ENCODE data around the gene MTERF4. TPM values are rescaled to one million over a fixed set of nuclear protein-coding genes. Genes with fewer than 3 reads are reported as not detected.

MTERF4 gene
- total RNA-seq, 1 donor from 2014 or later, result 21.5 TPM

DNA sequence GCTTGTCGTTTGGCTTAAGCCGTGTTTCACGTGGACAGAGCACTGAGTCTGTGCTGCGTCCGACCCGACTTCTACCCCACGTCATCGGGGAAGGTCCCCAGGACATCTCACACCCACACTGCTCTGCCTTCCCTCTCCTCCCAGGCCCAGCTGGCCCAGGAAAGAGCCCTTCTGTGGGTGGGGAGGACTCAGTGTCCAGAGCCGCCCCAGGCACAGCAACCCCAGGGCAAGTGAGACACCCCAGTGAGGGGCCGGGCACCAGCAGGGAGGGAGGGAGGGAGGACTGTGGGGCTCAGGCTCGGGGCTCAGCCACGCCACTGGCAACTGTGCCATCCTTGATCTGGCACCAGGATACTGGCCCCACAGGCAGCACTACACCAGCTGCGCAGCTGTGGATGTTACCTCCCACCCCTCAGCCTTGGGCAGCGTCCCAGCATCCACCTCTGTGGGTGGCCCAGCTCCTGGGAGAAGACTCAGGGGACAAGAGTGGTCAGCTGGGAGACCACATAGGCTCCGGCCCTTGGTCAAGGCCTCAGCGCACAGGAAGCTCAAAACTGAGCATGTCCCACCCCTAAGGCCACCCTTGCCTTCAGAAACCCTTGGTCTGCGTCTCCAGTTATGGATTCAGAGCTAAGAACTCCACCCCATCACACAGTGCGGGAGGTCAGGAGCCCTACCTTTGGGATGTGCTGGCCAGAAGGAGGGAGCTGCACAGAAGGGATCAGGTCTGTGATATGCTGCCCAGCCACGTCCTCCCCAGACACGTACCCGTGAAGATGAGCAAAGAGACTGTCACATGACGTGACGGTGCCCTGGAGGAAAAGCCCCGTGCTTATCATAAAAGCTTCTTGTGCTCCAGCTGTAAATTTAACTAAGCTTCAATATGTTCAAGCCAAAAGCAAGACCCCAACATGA is 35.4 kb upstream of the MTERF4 start:
- Mint-ChIP-seq H3K4me1 (ENCODE audit: low read depth) (peaks cover 2% of the 10 kb centered on the region), H3K4me3 (ENCODE audit: unreplicated experiment) (no peak overlapping the region), H3K27ac (ENCODE audit: unreplicated experiment) (no peak overlapping the region), H3K9me3 (ENCODE audit: low read depth) (no peaks in the 10 kb centered on the region), H3K36me3 (ENCODE audit: low read depth) (peaks cover 3% of the 10 kb centered on the region), H3K27me3 (ENCODE audit: low read depth) (no peaks in the 10 kb centered on the region)
- DNase-seq (ENCODE audit: low spot score), result peak; percentile 69
- TF ChIP-seq CTCF (IDR thresholded peaks at IDR 0.05), result no peak

DNA sequence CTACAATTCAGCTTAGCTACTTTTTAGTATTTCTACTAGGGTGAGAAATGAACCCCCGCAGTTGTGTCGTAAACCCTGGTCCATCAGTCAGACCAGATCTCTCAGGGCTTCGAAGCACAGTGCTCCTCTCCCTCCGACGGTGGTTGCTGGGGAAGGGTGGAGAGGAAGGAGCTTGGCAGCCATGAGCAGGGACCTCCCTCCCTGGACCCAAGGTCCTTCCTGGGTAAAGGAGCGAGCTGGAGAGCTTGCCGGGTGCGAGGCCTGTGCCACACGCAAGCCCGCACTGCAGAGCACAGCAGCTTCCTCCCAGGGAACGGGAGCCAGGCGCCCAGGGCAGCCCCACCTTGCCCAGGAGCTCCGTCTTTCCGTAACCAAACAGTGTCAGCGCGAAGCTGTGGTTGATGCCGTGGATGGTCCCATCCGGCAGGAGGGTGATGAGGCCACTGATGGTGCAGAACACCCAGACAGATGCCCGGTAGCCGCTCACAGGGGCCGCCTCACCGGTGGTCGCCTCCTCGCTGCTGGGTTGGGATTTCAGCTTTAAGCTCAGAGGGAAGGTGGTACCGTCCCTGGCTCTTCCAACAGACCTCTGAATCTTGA is 34.7 kb upstream of the MTERF4 start:
- Mint-ChIP-seq H3K4me1 (ENCODE audit: low read depth) (peaks cover 2% of the 10 kb centered on the region), H3K9me3 (ENCODE audit: low read depth) (no peaks in the 10 kb centered on the region), H3K4me3 (ENCODE audit: unreplicated experiment) (no peak overlapping the region), H3K27me3 (ENCODE audit: low read depth) (no peaks in the 10 kb centered on the region), H3K27ac (ENCODE audit: unreplicated experiment) (no peak overlapping the region), H3K36me3 (ENCODE audit: low read depth) (peaks cover 5% of the 10 kb centered on the region)
- TF ChIP-seq CTCF (IDR thresholded peaks at IDR 0.05), result no peak
- peak; percentile 68 for DNase-seq (ENCODE audit: low spot score)

- Mint-ChIP-seq H3K27me3 (ENCODE audit: low read depth) (no peaks in the 10 kb centered on the region), H3K36me3 (ENCODE audit: low read depth) (peaks cover 5% of the 10 kb centered on the region), H3K27ac (ENCODE audit: unreplicated experiment) (no peak overlapping the region), H3K4me1 (ENCODE audit: low read depth) (peaks cover 2% of the 10 kb centered on the region), H3K9me3 (ENCODE audit: low read depth) (no peaks in the 10 kb centered on the region), H3K4me3 (ENCODE audit: unreplicated experiment) (no peak overlapping the region)
- DNase-seq (ENCODE audit: low spot score), result peak; percentile 54
- no peak for TF ChIP-seq CTCF (IDR thresholded peaks at IDR 0.05)
These were observed 34.1 kb upstream of the MTERF4 start for GRCh38 chr2:241136191-241136590.

DNA sequence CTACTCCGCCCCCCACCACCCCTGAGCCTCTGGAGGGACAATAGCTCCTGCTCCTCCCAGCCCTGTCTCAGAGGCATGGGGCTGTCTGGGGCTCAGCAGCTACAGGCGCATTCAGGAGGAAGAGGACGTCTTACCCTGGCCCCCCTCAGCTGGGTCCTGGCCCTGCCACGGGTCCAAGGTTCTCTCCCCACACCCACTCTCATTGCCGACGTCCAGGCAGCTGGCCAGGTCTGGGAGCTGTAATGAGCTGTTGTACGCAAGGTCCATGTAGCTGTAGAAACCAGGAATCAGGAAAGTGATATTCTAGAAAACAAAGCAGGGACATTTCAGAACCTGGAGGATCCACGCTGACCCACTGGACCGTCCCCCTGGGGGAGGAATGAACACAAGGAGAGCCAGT is 33.6 kb upstream of the MTERF4 start:
- no peaks in the 10 kb centered on the region for H3K9me3 Mint-ChIP-seq (ENCODE audit: low read depth)
- no peak overlapping the region for H3K27ac Mint-ChIP-seq (ENCODE audit: unreplicated experiment)
- DNase-seq (ENCODE audit: low spot score), result peak; percentile 70
- no peaks in the 10 kb centered on the region for H3K27me3 Mint-ChIP-seq (ENCODE audit: low read depth)
- peaks cover 5% of the 10 kb centered on the region for H3K36me3 Mint-ChIP-seq (ENCODE audit: low read depth)
- H3K4me3 Mint-ChIP-seq (ENCODE audit: unreplicated experiment), result no peak overlapping the region
- H3K4me1 Mint-ChIP-seq (ENCODE audit: low read depth), result peaks cover 2% of the 10 kb centered on the region
- TF ChIP-seq CTCF (IDR thresholded peaks at IDR 0.05), result no peak

DNA sequence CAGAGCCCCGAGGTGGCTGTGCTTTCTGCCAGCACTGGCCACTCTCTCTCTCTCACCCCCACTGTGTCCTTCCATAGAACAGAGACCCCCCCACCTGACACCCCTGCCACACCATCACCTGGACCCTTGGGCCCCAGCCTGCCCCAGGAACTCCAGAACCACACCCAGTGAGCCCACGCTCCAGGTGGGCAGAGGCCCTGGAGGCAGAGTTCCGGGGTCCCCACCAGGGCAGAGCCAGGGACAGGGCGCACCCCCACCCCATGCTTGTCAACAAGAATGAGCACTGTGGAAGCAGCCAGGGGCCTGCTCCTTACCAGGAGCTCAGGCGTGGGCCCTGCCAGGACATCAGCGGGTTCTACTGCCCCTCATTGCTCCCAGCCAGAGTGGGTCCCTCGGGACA is 32.6 kb upstream of the MTERF4 start:
- H3K27me3 Mint-ChIP-seq (ENCODE audit: low read depth), result no peaks in the 10 kb centered on the region
- no peak overlapping the region for H3K4me3 Mint-ChIP-seq (ENCODE audit: unreplicated experiment)
- H3K36me3 Mint-ChIP-seq (ENCODE audit: low read depth), result peaks cover 5% of the 10 kb centered on the region
- H3K9me3 Mint-ChIP-seq (ENCODE audit: low read depth), result no peaks in the 10 kb centered on the region
- no peak for TF ChIP-seq CTCF (IDR thresholded peaks at IDR 0.05)
- H3K27ac Mint-ChIP-seq (ENCODE audit: unreplicated experiment), result no peak overlapping the region
- peaks cover 2% of the 10 kb centered on the region for H3K4me1 Mint-ChIP-seq (ENCODE audit: low read depth)
- DNase-seq (ENCODE audit: low spot score), result peak; percentile 84
